Endometrial microvascular endothelial cells (primary cell): ENCODE results near the gene FHDC1. TPM values are rescaled to one million over a fixed set of nuclear protein-coding genes. Genes with fewer than 3 reads are reported as not detected.

Experiments used
- in situ Hi-C: cut with HindIII; loops from 2 replicates; pipeline ENCODE4 v1.10.0; 2017; ENCODE audit warnings: low sequenced_read_pairs, low pct_unique_long_range_greater_than_20kb; ENCODE audit errors: inconsistent ontology term
- total RNA-seq: library from RNA; depleted of rRNA; stranded (reverse); fragments of >200 nt; gene quantifications from one replicate; pipeline ENCODE4 v1.2.3, GENCODE V29; 2015; ENCODE audit errors: inconsistent ontology term

FHDC1 gene
- total RNA-seq, 1 donor from 2014 or later, result not detected

GRCh38 chr4:152997288-152997687 lies 61.2 kb downstream of the FHDC1 start:
- in situ Hi-C loops, result no loop called here

GRCh38 chr4:152997771-152998487 lies 61.8 kb downstream of the FHDC1 start:
- in situ Hi-C loops, result no loop called here

GRCh38 chr4:152998861-152999260 lies 62.7 kb downstream of the FHDC1 start:
- in situ Hi-C loops, result no loop called here

DNA sequence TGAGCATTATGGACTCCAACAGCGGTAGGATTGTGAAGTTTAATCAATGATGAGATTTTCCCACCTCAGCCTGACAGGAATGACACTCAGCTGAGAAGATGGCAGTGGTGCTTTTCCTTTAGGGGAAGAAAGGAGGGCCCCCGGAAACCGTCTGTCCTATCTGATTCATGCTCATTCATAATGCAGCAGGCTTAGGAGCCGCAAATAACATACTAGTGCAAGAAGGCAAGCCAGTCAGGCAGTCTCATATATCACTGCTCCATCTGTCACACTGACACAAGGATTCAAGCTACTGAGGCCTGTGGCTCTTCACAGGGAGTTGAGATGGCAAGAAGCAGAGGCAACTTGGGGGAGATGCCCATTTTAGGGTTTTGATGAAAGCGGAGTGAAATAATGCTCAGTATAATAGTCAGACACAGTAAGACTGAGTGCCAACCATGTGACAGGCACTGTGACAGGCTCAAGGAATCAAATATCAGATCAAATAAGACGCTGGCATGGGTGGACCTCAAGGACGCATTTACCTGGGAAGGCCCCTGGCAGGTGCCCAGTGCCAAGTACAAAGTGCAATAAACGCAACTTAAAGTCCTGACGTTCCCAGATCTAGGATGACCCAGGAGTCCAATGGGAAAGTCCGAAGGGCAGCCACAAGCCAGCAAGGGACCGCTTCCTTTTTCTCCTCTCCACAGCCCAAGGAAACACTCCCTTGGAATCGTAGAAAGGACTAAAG lies 63.4 kb downstream of the FHDC1 start:
- in situ Hi-C loops, result no loop called here

DNA sequence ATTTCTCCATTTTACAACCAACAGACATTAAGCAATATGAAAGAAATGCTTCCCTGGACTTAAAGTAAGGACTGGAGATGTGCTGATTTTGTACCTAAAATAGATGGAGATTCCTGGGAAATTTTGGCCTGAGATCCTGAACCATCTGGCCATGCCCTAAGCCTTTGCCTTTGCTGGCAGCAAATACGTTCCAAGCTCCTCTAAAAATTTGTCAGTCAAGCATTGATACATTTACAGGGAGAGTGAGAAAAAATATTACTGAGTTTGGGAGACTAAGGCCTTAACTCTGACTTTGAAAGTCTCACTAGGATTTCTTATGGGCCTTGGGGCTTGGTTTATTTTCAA lies 63.9 kb downstream of the FHDC1 start:
- in situ Hi-C loops, result no loop called here

GRCh38 chr4:153001626-153002025 lies 65.5 kb downstream of the FHDC1 start:
- in situ Hi-C loops, result no loop called here

GRCh38 chr4:153002110-153002509 lies 66.0 kb downstream of the FHDC1 start:
- in situ Hi-C loops, result no loop called here

GRCh38 chr4:153004081-153004850 lies 68.1 kb downstream of the FHDC1 start:
- in situ Hi-C loops, result no loop called here

GRCh38 chr4:153005899-153006381 lies 69.8 kb downstream of the FHDC1 start:
- in situ Hi-C loops, result no loop called here

GRCh38 chr4:153008578-153009199 lies 72.6 kb downstream of the FHDC1 start:
- in situ Hi-C loops, result no loop called here

- in situ Hi-C loops, result no loop called here
These were observed 74.0 kb downstream of the FHDC1 start for GRCh38 chr4:153010146-153010545.

DNA sequence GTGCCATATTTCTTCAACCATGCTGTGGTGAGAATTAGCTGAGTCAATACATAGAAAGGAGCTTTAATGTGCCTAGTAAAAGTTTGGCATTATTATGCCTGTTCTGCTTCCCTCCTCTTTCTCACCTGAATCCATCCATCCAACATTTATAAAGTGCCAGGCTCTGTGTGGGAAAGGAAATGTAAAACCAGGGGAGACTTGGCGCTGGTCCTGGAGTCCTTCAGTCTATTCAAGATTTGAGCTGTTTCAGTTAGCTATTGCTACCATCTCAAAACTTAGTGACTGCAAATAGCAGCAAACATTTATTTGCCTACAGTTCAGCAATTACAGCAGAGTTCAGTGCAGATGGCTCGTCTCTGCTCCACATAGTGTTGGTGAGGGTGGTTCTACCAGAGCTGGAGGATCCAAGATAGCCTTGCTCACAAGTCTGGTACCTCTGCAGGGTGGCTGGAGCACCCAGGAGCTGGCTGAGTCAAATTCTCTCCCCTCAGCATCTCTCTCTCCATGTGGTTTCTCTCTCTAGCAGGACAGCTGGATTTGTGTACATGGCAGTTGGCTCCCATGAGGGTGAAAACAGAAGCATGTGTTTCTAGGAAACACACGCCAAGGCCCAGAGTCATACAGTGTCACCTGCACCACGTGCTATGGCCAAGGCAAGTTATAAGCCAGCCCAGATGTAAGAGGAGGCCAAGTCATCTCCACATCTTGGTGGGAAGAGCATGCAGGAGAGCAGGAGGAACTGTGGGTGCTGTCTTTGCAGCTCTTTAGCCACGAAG lies 77.3 kb downstream of the FHDC1 start:
- in situ Hi-C loops, result no loop called here

DNA sequence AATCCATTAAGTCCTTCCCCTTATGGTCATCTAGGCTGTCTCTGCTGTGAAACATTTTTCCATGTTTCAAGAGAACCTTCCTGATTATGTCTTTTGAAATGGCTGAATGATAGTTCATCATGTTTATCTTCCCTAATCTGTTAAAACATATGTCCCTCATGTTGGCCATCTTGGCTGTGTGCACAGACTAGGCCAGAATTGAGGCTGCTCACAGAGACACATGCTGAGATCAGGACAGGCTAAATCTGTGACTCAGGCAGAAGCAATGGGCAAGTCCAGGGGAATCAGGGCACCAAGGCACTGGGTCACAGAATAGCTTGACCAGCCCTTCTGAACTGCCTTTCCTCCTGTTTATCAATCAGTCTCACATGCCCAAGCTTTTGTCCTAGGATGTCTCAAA lies 78.3 kb downstream of the FHDC1 start:
- in situ Hi-C loops, result no loop called here

- in situ Hi-C loops, result no loop called here
These were observed 80.5 kb downstream of the FHDC1 start for GRCh38 chr4:153016592-153016991.

DNA sequence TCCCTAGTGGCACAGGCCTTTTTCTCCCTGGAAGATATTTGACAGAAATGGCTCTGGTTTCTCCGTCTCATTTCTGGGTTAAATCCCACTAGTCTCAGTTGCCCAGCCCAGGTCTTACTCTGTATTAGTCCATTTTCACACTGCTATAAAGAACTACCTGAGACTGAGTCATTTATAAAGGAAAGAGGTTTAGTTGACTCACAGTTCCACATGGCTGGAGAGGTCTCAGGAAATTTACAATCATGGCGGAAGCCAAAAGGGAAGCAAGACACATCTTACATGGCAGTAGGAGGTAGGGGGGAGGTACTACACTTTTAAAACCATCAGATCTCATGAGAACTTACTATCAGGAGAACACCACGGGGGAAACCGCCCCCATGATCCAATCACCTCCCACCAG lies 81.9 kb downstream of the FHDC1 start:
- in situ Hi-C loops, result no loop called here

- in situ Hi-C loops, result no loop called here
These were observed 82.6 kb downstream of the FHDC1 start for GRCh38 chr4:153018684-153019083.

DNA sequence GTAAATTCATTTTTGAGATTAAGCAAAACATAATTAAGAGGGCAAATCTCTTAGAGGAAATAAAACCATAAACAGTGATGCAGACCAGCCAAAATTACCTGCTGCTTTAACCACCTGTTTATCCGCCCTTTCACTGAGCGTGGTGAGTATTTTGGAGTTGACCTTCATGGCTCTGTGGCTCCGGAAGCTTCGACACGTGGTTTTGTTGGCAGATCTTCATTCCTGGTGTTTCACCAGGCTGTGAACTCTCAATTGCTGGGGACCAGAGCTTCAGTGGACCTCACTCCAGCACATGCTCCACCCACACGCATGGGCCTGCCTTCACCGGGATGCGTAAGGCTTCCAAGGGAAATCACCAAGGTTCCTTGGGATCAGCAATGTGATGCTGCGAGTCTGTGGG lies 83.8 kb downstream of the FHDC1 start:
- in situ Hi-C loops, result no loop called here

DNA sequence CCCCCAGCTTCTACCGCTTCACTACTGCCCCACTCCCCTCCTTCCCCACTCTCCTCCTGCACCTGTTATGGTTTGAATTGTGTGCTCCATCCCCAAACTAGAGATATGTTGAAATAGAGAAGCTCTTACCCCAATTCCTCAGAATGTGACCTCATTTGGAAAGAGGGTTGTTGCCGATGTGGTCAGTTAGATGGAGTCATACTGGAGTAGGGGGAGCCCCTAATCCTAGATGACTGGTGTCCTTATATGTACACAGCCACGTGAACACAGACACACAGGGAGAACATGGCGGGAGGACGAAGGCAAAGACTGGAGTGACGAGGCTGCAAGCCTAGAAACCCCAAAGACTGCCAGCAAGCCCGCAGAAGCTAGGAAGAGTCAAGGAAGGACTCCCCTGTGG lies 84.3 kb downstream of the FHDC1 start:
- in situ Hi-C loops, result no loop called here

- in situ Hi-C loops, result no loop called here
These were observed 85.2 kb downstream of the FHDC1 start for GRCh38 chr4:153021276-153021675.
